GM21576 (cell line): ENCODE measurements around the gene PVRIG.
"Not testable (repeated sequence)": the region's sequence is repeated elsewhere in the genome, so short reads cannot be mapped to it uniquely, and the experiment has no call there.

Experiments used
- ATAC-seq: cut with Tn5 transposase; IDR thresholded peaks from one replicate; pipeline ENCODE4 v1.9.1; 2021; ENCODE audit warnings: mild to moderate bottlenecking, moderate library complexity; ENCODE audit not compliant: unreplicated experiment

The PVRIG gene

DNA sequence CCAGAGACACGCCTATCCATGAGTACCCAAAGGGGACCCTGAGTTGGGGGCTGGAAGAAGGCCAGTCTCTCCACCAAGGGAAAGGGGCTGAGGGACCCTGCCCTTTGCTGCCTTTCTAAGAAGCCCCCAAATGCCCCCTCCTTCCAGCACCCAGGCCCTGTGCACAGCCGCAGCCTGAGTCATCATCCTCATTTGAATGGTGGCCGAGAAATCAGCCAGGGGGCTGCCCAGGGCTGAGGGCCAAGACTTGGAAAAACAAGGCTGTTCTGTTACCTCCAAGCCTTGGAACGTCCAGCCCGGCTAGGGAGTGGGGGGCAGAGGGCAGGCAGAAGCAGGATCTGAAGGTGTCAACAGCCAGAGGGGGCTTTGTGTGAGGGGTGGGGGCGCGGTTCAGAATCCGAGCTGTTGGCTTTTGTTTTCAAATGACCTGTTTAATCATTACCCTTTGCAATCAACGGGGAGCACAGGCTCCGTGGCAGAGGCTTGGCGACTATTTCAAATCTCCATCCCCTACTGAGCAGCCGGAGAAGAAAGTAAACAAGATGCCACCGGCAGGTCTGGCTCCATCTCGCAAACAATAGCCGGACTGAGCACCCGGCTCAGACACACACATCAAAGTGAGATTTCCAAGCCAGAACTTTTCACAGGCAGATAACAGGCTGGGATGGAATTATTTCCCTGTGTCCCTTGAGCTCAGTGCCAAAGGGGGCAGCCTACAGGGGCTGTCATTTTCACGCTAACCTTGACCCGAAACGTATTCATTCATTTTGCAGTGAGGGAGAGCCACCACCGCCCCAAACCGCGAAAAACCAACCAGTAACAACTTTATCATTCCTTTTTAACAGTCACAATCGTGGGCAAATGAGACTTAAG, 50.5 kb downstream of the PVRIG start:
- not testable (repeated sequence) for ATAC-seq
